Measurements from ENCODE around the gene ABRACL.
A peak's percentile ranks its signal among the peaks of the same experiment; 100 is the strongest.

The ABRACL gene

DNA sequence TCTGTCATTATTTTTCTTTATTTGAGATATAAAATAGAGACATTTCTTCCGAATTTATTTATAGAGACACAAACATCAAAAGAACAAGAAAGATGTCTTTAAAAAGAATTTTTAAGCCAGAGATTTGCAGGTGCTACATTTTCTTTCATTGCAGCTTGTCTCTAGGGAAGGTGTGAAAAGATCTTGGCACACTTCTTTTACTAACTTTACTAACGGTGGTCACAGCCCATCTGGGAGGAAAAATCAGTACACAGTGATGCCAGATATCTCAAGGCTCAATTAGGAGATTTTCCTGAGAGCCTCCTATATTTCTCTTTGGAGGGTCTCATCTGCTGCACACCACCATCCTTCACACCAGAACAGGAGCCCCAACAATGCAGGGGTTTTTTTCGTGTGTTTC, 29.5 kb downstream of the ABRACL start:
- DNase-seq: no peak

DNA sequence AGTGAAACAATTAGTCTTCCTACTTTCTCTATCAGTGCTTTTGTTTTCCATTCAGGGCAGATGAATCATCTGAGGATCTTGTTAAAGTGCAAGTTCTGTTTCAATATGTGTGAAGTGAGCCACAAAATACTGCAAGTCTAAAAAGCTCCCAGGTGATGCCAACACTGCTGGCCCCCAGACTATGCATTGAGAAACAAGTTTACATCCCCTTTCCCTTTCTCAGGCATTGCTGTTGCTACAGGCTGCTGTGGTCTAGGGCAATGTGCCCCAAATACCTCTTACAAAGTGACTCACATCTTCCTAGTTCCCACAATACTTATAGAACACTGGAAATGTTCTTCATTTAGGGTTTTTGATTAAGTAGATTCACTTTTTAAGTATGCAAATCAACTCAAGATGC, 31.8 kb downstream of the ABRACL start:
- no peak for DNase-seq

DNA sequence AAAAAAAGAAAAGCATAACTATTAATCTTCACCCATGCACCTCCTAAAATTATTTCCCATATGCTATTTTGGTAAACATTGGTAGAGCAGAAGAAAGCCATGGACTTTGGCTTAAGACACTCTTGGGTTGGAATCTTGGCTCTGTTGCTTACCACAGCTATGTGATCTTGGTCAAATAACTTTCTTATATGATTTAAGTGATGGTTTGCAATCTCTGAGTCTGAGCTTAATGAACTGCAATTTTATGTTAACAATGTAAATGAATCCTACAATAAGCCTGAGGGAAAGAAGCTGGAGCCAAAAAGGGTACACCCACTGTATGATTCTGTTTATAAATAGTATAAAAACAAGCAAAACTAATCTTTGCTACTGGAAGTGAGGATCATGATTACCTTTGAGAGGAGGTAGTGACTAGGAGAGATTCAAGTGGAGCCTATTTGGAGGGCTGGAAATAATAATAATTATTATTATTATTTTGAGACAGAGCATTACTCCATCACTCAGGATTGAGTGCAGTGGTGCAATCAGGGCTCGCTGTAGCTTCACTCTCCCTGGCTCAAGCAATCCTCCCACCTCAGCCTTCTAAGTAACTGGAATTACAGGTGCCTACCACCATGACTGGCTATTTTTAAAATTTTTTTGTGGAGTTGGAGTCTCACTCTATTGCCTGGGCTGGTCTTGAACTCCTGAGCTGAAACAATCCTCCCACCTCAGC, 34.5 kb downstream of the ABRACL start:
- no peak for DNase-seq

DNA sequence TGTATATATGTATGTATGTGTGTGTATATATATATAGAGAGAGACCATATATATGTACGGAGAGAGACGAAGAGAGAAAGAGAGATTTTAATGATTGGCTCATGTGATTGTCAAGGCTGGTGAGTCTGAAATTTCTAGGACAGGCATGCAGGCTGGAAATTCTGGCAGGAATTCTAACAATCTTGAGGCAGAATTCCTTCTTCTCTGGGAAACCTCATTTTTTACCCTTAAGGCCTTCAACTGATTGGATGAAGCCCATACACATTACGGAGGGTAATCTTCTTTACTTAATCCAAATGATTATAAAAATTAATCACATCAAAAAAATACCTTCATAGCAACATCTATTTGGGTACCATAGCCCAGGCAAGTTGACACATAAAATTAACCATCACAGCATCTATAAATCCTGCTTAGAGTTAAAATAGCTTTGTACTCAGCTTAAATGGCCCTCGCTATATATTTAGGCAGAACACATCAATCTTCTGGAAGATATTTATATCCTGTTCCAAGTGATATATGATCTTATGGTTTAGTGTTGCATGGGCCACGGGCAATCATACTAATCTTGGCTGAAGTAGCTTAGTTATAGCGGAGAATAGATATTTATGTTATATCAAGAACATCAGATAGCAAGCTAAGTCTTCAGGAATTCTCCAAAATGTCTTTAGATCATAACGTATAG, 36.6 kb downstream of the ABRACL start:
- DNase-seq: no peak

DNA sequence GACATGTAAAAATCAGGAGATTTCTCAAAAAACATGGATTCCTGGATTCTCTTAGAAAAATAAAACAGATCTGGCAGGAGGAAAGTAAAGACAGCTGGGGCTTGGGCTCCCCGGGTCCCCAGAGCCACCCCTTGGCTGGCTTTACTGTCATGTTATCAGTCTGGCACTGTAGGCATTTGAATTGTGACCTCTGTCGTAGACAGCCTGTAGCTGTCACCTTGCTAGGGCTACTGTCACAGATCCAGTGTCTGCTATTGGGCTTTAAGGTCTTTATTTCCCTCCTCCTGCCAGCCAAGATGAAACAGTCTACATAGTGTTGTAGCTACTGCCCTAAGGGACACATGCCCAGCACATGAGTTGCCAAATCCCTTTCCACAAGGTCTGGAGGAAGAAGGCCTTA, 37.5 kb downstream of the ABRACL start:
- DNase-seq: no peak

DNA sequence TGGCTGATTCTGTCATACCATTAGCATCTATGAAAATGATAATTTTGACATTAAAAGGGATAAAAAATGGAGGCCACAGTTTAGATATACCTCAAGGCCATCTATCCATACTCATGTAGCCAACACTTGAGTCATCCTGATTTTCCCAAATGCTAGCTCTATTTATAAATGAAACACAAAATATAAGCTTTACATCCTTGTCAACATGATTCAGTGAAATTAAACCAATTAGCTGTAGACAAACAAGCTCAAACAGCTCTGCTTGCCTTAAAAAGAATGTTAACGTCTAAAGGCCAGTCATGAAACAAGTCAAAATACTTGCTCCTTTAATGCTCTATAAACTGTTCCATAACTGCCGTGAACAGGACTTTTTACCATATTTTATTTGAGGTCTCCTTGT, 40.3 kb downstream of the ABRACL start:
- DNase-seq: no peak

DNA sequence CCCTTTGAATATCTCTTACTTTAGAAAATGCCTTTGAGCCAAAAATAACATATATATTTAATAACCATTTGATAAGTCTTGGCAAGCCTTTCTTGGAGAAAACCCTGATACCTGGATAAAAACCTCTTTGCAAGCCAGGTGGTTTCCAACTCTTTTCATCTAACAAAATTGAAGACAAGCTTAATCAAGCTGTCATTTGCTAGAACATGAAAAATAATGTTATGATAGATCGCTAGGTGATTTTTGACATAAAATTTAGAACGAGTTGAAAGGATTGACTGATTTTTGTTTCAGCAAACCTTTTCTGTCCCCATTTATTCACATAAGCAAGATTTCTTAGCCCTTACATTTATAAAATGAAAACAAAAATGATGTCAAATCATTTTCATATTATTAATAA, 44.6 kb downstream of the ABRACL start:
- DNase-seq: no peak

DNA sequence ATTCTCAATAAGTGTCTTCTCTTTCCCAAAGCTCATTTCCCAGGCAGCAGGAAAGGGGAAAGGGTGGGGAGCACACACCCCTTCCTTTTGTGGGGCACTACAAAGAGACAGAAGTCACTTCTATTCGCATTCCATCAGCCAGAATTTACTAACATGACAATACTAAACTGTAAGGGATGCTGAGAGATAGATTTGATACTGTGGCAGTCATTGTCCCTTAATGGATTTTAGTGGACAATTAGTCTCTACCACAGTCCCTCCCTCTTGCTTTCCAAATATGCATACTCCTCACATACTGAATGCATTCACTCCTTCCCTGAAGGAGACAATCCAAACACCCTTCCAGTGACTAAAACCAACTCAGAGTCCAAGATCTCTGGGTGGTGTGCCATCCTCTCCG, 50.5 kb downstream of the ABRACL start:
- no peak for DNase-seq

DNA sequence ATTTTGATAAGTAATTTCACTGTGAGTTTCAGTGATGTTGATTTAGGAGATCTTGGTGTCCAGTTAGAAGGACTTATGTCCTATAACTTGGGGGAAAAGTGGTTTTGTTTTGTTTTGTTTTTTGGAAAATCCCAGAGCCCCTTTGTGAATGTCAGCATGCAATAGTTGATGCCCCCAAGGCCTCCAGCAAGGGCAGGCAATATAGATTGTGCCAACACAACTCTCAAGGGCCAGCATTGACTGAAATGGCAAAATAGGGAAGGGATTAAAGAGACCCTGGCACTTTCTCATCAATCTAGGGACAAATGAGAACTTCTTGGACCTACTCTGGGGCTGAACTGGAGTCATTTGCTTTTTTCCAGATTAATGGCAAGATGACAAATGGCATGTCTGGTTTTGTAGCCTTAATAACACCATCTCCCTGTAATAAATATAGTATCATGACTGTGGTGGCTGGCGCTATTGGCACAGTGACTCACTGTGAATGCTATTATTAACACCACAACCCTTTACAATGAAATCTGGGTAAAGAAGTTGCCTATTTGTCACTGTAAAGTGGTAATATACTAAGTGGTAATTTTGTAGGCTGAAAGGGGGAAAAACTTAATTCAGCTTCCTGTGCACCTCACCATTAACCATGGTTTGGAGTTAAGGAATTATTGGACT, 51.8 kb downstream of the ABRACL start:
- DNase-seq: peak; percentile 15

DNA sequence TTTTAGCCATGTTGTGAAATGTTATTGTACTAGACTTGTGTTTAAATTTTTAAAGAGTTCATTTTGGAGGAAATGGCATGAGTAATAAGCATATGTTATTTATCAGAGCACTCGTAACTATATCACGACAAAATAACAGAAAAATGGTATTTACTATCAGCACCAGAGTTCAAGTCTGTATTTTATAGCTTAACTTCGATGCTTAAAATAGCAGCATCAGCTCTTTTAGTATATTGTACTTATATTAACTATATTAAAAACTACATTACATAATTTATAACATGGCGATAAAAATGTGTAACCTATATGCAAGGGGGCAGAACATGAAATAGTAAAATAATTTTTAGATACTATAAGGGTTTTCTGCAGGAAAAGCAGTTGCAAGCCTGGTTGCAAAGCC, 52.9 kb downstream of the ABRACL start:
- no peak for DNase-seq

DNA sequence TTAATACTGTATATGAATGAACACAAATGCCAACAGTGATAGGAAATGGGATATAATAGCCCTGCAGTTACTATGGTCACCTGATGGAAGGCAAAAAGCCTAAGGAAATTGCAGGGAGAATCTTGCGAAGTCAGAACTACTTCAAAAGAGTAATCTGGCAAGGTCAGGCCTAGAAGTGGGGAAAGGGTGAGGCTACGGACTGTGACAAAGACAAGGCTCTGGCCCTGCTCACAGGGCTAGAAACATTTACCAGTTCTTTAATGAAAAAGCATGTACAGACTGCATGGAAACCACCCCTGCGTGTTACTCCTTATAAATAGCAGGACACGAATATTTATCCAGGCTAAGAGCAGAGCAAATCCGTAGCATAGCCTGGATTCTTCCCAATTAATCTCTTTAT, 53.8 kb downstream of the ABRACL start:
- no peak for DNase-seq

DNA sequence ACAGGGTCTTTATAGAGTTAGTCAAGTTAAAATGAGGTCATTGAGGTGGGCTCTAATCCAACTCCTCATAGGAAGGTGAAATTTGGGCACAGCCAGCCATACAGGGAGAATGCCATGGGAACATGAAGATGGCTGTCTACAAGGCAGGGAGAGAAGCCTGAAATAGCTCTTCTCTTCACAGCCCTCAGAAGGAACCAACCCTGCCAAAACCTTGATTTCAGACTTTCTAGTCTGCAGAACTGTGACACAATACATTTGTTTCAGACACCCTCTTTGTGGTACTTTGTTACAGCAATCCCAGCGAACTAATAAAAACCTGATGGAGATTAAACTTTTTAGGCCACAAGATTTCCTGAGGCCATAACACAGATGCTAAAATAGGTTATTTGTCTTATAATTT, 63.3 kb downstream of the ABRACL start:
- no peak for DNase-seq
